Activated CD4-positive, alpha-beta T cell treated with anti-CD3 and anti-CD28 coated beads, Interleukin-2, amount 50 U/mL, for 4 hours (primary cell): ENCODE measurements around the gene SRP9.
"Not testable (repeated sequence)": the region's sequence is repeated elsewhere in the genome, so short reads cannot be mapped to it uniquely, and the experiment has no call there.

Experiments
- DNase-seq, 2 experiments: peaks; one replicate each; pipeline ENCODE4 v3.0.0-alpha.2; 2020

Gene SRP9

DNA sequence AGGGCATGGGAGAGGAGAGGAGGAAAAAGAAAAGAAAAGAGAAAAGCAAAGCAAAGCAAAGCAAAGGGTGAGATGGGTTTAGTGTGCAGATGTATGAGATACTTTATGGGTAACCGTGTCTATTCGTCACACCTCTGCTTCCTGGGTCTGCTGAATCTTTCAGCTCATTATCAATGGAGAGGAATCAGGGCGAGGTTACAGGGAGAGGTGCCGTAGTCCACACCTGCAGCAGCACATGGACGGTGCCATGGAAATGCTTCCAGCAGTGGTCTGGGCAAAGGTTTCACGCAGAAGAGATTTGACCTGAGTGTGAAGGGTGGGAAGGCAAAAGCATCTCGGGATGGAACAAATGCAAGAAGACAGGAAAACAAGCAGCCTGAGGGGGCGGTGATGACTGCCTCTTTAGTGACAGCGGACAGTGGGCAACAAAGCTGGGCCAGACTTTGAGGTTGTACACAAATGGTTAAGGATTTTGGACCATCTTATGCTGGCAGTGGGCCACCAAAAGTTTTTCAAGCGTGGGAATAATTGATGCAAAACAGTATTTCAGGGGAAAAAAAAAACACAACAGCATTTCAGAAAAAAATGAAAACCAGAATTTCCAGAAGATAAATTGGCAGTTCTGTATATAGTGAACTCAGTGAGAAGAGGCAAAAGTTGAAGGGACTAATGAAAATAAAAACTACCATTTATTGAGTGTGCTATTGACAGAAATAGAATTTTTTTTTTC, 19.5 kb upstream of the SRP9 start:
- DNase-seq, result no peak

DNA sequence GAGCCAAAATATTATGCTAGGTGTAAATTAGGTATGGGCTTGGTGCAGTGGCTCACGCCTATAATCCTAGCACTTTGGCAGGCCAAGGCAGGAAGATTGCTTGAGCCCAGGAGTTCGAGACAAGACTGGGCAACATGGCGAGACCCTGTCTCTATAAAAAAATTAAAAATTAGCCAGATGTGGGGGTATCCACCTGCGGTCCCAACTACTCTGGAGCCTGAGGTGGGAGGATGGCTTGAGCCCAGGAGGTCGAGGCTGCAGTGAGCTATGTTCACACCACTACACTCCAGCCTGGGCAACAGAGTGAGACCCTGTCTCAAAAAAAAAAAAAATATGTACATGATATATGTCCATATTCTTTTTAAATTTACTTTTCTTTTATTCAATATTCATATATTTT, 17.7 kb upstream of the SRP9 start:
- not testable (repeated sequence) for DNase-seq

DNA sequence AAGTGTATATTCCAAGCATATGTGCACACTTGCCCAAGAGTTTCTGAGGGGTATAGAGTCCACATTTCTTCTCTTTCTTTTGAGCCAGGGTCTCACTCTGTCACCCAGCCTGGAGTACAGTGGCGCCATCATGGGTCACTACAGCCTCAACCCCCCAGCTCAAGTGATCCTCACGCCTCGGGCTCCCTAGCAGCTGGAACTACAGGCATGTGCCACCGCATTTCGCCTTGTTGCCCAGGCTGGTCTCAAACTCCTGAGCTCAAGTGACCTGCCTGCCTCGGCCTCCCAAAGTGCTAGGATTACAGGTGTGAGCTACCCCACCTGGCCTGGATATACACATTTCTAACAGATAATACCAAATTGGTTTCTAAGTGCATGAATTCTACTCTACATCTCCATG, 17.1 kb upstream of the SRP9 start:
- DNase-seq, result no peak

DNA sequence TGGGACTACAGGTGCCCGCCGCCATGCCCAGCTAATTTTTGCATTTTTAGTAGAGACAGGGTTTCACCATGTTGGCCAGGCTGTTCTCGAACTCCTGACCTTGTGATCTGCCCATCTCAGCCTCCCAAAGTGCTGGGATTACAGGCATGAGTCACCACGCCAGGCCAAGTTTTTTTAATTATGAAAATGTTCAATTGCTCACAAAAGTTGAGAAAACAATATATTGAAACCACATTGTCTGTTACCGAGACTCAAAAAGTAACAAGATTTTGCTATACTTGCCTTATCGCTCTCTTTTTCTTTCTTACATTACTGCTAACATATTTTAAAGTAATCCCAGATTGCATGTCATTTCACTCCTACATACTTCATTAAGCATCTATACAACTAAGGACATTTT, 16.2 kb upstream of the SRP9 start:
- not testable (repeated sequence) for DNase-seq

DNA sequence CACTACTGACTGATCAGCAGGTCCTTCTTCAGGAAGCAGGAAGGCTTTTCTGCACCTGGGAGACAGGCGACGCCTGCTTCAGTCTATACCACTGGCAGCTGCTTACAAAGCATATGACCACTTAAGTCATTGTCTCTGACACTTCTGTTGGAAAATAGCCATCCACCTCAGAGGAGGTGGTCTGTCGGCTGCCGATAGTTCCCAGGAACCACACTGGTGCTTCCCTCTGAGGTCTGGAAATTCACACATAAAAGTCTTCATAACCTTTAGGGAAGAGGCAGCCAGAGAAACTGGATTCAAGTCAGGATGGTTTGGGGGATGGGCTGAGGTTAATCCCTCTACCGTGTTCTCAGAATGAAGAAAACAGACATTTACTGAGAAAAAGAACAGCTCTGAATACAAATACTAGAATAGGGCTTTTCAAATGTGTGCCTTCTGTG, 15.6 kb upstream of the SRP9 start:
- no peak for DNase-seq

DNA sequence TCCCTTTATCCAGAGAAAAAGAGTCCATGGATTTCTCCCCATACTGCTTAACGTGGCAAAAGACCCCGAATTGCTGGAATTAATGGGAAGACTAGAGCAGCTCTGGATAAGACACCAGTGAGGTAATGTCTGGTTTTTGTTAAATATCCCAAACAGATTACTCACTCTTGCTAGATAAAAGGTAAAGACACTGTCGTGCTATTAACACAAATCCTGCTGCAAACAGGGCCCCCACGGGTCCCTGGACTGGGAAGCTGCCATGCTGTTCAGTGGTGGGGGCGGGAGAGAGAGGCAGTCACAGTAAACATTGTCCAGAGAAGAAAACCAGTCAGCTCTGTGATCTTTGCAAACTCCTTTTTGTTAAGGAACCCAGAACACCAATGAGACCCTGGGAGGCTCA, 15.2 kb upstream of the SRP9 start:
- DNase-seq, result no peak

DNA sequence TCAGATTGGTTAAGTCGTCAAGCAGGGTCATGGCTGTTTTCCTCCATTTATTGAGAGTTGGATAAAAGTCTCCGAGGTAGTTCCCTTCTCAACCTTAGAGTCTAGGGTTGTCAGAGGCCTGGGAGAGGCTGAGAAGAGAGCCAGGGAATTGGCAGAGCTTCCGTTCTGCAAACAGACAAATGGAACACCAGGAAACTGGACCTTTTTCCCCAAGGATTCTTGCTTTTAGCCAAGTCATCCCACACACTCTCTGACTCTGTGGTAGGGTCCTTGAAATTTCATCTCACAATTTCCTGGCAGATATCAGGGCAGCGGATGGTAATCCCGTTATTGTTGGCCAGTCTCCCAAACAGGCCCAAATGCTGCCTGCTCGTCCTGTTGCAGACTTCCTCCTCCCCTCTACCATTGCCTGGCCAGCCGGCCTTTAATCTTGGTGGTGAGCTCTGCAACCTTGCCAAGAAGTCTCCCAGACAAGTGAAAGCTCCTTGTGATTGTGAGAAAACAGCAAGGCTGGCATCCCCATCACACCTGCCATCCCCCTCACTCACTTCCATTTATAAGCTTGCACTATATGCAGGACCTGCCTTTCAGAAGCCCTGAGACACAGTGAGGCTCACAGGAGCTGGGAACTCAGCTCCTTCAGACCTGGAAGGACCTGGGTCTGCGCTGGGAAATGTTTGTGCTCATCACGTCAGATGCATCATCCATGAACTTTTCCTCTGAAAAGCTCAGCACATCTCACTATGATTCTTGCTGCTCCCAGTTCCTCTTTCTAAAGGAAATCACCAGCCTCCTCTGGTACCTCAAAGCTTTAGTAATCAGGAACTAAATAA, 13.7 kb upstream of the SRP9 start:
- DNase-seq, result no peak

DNA sequence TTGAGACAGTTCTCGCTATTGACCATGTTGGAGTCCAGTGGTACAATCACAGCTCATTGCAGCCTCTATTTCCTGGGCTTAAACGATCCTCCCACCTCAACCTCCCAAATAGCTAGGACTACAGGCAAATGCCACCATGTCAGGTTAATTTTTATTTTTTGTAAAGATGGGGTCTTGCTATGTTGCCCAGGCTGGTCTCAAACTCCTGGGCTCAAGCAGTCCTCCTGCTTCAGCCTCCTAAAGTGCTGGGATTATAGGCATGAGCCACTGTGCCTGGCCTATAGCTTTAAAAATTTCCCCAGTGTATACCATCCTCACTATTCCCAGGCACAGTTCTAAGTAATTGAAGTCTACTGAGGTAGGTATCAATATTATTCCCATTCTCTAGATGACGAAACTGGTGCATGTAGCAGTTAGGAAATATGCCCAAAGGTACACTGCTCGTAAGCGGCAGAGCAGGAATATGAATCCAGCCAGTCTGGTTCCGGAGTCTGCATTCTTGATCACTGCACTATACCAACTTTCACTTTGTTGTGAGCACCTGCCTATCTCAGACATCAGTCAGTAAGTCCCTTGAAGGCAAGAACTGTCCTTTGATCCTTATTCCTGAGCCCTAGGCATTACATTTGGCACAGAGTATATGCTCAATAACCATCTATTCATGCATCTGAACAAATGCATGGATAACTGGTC, 11.5 kb upstream of the SRP9 start:
- no peak for DNase-seq

DNA sequence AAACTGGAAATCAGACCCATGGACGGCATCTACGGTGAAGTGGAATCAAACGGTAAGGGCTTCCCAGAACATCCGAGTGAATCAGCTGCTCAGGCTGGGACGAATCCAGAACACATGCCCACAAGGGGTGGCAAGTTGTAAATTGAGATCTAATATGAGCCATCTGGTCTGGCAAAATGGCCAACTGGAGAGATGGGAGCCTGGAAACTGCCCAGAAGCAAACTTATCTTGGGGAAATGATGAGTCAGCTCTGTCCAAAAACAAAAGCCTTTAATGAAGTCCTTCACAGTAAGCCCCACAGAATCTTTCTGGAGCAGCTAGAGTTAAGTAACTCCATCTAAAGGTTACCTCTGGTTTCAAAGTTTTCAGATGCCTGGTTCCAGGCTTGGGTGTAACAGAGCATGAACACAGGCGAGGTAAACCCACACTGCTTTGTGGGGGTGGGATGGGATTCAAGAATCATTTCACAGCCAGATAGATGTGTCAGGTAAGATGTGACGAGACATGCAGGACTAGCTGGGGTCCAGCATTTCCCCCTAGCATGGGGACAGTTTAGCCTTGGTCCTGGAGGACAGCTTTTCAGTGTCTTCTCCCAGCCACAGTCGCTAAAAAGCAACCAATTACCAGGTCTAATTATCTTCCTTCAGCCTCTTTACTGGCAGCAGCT, 10.5 kb upstream of the SRP9 start:
- DNase-seq, result no peak

DNA sequence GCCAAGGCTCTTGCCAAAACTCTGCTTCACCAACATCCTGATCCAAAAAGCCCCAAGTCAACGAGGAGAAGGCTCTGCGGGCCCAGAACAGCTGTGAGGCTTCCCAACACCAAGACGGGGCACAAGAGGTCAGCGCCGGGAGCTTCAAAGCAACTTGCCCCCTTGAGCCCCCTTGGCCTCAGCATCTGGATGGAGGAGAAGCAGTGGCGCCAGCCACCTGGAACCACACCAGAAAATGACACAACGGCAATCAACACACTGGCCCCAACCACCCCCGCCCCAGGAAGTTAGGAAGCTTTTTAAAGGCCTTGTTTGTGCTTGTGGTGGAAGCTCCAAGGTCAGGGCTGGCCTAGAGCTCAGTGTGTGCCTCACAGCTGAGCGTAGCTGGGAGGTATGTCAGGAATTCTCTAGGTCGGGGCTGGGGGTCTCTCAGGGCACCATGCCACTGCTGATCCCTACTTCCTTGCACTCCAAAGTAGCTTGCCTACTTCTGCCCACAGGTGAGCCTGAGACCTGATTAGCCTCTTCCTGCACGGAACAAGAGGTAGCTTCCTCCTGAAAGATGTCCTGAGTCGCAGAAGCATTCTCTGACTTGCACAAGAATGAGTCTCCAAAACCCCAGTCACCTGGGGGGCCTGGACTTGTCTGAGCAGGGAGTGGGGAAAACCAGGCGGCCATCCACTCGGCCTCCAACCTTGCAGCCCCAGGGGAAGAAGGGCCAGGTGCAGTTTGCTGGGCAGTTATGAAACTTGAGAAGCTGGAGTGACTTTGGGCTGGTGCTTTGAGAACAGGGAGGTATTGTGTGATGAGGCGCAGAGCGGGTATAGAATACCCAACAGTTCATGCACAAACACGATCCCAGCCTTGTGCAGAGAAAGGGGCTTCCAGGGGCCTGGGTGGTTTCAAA, 9.7 kb upstream of the SRP9 start:
- DNase-seq, result no peak

DNA sequence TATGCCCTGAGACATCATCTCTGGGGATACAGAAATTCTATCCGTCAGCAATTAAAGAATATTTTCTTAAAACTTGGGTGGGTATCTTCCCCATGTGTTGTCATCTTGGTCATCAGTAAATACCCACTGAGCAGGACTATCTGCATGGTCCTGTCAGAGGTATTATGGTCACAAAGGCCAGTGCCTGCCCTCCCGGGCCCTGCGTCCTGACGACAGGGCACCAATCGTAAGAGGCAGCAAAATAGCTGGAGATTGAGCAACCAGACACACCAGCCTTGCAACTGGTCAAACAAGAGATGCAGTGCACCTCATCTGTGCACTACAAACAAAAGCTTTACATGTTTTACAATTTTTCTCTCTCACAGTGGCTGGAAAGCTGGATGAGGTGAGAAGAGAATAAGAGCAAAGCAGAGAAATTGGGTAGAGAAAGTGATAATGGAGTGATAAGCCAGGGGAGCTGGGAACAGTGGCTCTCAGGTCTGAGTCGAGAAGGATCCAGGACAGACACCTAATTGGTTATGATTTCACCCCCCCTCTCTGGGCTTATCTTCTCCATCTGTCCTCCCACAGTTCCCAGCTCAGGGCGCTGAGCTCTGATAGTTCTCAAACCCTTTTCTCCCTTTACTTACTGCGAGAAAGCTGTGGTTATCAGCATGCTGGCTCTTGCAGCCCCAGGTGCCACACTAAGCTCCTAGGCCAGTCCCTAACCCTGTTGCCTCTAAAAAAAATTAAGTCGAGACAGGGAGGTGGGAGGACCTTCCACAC, 8.8 kb upstream of the SRP9 start:
- DNase-seq, result no peak

DNA sequence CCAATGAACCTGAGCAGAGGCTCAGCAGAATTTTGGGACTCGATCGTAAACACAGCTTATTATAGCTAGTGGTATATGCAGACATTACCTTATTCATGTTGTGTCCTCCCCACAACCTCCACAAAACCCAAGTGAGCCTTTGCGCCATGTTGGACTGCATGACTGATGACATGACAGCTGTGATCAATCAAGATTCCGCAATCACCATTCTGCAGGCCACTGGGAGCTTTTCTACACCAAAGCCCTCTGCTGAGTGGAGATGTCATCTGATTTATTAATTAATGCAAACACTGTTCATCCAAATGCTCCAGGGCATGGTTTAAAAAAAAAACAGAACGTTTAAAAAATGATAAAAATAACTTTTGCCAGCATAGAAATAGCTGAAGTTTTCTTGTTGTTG, 7.9 kb upstream of the SRP9 start:
- DNase-seq, result no peak

DNA sequence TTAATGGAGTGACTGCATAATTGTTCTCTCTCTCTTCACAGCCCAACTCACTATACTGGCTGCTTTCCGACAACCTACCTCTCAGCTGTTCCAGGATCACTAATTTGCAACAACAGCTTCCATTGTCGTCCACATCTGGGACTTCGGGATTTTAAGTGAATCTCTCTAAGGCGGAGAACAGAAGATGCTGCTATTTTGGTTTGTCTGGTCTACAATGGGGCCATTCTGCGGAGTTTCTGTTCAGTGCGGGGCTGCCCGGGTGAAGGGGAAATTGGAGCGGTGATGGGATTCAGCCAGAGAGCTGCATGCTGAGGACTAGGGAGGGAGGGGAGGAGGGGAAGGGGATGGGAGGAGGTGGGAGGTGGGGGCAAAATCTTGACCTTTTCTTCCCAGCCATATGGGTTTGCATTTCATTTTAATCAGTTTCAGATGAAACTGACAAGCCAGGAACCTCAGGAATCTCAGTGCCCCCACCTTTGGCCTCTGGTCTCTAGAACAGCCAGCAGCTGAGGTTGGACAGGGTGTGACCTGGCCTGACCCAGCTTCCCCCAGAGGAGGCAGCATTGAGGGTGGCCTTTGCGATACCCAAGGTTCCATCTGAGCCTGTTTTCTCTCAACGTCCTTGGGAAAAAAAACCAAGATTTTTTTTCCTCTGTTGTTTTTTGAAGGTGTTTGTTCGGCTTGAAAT, 6.9 kb upstream of the SRP9 start:
- no peak for DNase-seq

DNA sequence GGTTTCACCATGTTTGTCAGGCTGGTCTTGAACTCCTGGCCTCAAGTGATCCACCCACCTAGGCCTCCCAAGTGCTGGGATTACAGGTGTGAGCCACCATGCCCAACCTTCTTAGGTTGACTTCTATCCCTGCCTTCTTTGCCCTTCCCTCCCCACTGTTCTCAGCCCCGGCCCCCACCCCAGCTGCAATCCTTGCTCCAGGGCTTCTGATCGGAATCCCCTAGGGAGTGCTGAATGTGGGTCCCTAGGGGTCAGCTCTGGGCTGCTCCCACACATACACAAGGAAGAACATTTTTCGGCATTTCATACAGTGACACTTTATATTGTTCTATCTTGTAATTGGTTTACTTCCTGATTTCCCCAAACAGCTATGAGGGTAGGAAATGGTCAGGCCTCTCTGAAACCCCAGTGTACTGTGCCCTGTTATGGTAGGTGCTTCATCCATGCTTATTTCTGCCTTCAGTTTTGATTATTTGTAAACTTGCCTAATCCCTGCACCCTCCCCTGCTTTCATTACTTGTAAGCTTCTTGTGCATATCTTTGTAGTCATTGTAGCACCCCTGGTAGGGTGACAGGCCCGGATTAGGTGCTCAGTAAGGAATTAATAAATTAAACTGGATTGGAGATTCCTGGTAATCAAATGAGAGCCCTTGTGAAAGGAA, 5.8 kb upstream of the SRP9 start:
- no peak for DNase-seq

DNA sequence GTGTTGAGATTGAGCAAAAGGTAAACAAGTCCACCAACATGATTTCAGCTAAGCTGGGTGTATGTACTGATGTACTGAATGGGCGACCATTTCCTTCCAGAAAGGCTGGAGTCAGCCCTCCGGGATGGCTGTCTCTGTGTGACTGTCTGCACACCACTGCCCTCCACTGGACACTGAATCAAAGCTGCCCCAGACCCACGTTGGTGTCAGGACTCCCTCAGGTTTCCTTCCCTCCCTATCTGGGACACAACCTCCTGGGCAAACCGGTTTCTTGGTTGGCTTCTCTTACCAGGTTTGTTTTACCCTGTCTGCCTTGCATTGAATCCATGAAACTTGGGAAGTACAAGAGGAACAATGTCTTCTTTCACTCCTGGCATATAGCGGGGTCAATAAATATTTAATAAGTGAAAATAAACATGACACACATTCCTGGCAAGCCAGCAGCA, 5.3 kb upstream of the SRP9 start:
- DNase-seq, result no peak

DNA sequence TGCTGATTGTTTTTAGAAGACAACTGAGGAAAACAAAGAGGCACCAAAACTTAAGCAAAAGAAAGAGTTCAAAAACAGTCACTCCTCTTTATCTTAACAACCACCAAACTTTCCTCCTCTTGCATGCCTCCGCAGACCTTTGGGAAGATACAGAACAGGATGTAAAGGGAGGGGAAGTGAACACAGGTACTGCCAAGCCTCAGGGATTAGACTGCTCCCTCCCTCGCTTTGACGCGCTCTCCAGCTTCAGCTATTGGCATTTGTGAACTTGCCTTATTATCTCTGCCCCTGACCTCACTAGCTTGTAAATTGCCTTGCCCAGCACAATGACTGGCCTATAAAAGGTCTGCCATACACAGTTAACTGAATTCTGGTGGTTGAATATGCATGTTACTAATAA, 4.8 kb upstream of the SRP9 start:
- no peak for DNase-seq

DNA sequence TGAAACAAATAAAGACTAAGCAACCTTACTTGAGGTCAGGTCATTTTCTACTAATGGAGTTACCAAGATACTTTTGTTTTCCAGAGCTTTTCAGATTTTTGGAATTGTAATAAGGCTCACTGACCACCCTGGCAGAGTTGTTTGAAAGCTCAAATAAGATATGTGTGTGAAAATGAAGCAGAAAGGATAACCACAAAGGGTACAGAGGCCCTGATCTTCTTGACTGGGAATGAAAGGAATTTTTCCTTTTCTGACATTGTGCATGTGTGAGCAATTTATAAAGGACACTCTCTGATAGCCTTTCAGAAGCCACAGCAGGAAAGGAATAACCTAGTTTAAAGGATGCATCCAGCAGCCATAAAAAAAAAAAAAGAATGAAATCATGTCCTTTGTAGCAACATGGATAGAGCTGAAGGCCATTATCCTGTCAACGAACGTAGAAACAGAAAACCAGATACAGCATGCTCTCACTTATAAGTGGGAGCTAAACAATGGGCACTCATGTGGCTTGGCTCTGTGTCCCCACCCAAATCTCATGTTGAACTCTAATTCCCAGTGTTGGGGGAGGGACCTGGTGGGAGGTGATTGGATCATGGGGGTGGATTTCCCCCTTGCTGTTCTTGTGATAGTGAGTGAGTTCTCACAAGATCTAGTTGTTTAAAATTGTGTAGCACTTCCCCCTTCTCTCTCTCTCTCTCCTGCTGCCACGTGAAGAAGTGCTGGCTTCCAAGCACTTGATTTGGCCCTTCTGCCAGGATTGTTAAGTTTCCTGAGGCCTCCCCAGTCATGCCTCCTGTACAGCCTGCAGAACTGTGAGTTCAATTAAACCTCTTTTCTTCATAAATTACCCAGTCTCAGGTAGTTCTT, 3.1 kb upstream of the SRP9 start:
- no peak for DNase-seq

DNA sequence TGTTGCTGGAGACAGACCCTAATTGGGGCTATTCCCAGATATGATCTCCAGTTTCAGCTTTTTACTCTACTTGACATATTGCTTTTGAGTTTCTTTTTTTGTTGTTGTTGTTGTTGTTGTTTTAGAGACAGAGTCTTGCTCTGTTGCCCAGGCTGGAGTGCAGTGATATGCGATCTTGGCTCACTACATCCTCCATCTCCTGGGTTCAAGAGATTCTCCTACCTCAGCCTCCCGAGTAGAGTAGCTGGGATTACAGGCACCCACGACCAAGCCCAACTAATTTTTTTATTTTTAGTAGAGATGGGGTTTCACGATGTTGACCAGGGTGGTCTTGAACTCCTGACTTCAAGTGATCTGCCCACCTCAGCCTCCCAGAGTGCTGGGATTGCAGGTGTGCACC, 1.3 kb upstream of the SRP9 start:
- DNase-seq, result no peak

DNA sequence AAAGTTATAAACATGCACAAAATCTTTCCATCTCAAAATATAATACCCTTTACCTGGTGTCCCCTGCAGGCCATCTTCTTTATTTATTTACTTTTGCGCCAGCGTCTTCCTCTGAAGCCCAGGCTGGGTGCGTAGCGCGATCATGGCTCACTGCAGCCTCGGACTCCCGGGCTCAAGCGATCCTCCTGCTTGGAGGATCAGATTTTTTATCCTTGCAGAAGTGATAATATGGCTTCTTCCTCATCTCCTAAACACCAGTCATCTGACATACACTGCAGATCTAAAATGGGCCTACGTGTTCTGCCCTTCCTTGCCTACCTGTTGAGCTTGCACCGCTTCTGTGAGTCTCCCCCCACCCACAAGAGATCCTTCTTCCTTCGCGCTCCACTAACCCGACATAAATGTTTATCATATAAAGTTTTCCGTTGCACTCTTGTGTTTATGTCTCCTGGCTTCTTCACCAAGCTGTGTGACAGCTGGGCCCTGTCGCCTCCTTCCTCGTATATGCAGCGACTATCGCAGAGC, 506 bp upstream of the SRP9 start:
- no peak for DNase-seq
